ENCODE results near the gene TPPP3.

Gene TPPP3

DNA sequence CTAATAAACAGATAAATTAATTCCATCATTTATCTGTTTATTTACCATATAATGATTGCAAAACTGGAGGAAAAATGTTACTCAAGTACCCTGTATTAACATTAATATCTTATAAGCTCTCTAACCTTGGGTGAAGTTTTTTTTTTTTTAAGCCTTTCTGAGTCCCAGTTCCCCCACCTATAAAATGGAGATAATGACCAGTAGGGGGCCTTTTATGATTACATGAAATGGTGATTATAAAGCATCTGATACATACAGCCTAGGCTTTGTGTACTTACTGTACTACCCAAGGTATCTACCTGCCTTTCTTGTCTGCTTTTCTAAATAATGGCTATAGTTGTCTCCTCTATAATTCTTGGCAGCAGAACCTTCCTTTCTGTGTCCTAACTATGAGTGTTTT is 44.1 kb downstream of the TPPP3 start:
- ATAC-seq = peak; percentile 80
- TF ChIP-seq TOX (CRISPR knock-in tag; IDR thresholded peaks at IDR 0.05; ENCODE audit: borderline replicate concordance) (no peak), ZNF565 (CRISPR knock-in tag; conservative IDR thresholded peaks at IDR 0.05; ENCODE audit: low read depth) (no peak), ZFP3 (CRISPR knock-in tag; IDR thresholded peaks at IDR 0.05) (no peak), ZNF8 (CRISPR knock-in tag; IDR thresholded peaks at IDR 0.05) (no peak), BACH2 (CRISPR knock-in tag; IDR thresholded peaks at IDR 0.05; ENCODE audit: borderline replicate concordance) (no peak), TCF4 (CRISPR knock-in tag; IDR thresholded peaks at IDR 0.05; ENCODE audit: borderline replicate concordance) (no peak)

DNA sequence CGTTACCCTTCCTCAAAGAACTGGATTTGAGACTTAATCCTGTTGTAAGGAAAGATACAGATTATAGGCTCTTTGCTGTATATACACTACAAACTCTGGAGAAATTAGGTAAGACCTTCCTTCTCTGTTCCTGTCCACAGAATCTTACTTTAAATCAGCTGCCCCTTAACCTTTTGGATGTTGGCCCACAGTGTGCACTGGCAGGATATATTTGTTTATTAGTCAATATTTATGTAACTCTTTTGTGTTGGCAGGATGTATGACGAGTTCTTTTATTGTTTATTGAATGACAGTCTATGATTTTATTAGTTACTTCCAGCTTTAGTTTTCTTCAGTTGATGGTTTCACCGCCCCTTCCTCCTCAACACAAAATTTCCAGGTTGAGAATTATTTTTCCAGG is 47.0 kb downstream of the TPPP3 start:
- TF ChIP-seq ZFP30 (CRISPR knock-in tag; IDR thresholded peaks at IDR 0.05) = no peak
- TF ChIP-seq GLIS3 (CRISPR knock-in tag; IDR thresholded peaks at IDR 0.05) = no peak
- TF ChIP-seq ZNF8 (CRISPR knock-in tag; IDR thresholded peaks at IDR 0.05) = no peak
- no peak for TF ChIP-seq ESRRG (CRISPR knock-in tag; IDR thresholded peaks at IDR 0.05)
- no peak for ATAC-seq

GRCh38 chr16:67345401-67345800 is 47.9 kb downstream of the TPPP3 start:
- no peak for TF ChIP-seq OSR1 (CRISPR knock-in tag; IDR thresholded peaks at IDR 0.05)
- TF ChIP-seq TOX (CRISPR knock-in tag; IDR thresholded peaks at IDR 0.05; ENCODE audit: borderline replicate concordance) = no peak
- TF ChIP-seq, protein P1, sequence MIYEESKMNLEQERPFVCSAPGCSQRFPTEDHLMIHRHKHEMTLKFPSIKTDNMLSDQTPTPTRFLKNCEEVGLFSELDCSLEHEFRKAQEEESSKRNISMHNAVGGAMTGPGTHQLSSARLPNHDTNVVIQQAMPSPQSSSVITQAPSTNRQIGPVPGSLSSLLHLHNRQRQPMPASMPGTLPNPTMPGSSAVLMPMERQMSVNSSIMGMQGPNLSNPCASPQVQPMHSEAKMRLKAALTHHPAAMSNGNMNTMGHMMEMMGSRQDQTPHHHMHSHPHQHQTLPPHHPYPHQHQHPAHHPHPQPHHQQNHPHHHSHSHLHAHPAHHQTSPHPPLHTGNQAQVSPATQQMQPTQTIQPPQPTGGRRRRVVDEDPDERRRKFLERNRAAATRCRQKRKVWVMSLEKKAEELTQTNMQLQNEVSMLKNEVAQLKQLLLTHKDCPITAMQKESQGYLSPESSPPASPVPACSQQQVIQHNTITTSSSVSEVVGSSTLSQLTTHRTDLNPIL (CRISPR knock-in tag; IDR thresholded peaks at IDR 0.05; ENCODE audit: low read depth) = no peak
- no peak for TF ChIP-seq ESRRG (CRISPR knock-in tag; IDR thresholded peaks at IDR 0.05)
- no peak for TF ChIP-seq ISL1 (CRISPR knock-in tag; IDR thresholded peaks at IDR 0.05)
- TF ChIP-seq GLIS3 (CRISPR knock-in tag; IDR thresholded peaks at IDR 0.05) = no peak
- TF ChIP-seq TCF4 (CRISPR knock-in tag; IDR thresholded peaks at IDR 0.05; ENCODE audit: borderline replicate concordance) = no peak
- no peak for TF ChIP-seq SNAI2 (CRISPR knock-in tag; IDR thresholded peaks at IDR 0.05)
- no peak for TF ChIP-seq CSRNP3 (CRISPR knock-in tag; IDR thresholded peaks at IDR 0.05)
- TF ChIP-seq TSHZ2 (CRISPR knock-in tag; IDR thresholded peaks at IDR 0.05) = no peak
- ATAC-seq = no peak

DNA sequence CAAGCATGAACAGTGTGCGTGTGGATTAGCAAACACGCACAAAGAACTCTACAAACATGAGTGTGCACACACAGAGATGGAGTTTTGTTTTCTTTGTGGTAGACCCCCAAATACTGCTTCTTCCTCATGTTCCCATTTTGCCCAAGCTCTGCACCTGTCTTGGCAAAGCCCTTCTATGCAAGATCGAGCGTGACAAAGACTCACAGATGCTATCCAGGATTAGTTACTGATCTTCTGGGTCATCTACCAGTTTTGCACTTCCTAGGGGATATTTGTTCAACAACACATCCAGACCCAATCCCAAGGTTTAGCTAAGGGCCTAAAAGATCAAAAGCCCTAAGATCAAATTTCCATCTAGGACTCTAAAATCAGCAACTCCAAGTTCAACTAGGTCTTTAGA is 50.7 kb downstream of the TPPP3 start:
- no peak for ATAC-seq
- no peak for TF ChIP-seq ISL1 (CRISPR knock-in tag; IDR thresholded peaks at IDR 0.05)
- no peak for TF ChIP-seq ZFP3 (CRISPR knock-in tag; IDR thresholded peaks at IDR 0.05)
- no peak for TF ChIP-seq GLIS3 (CRISPR knock-in tag; IDR thresholded peaks at IDR 0.05)
- no peak for TF ChIP-seq BACH2 (CRISPR knock-in tag; IDR thresholded peaks at IDR 0.05; ENCODE audit: borderline replicate concordance)
- no peak for TF ChIP-seq SNAI2 (CRISPR knock-in tag; IDR thresholded peaks at IDR 0.05)
- TF ChIP-seq ZC3H10 (CRISPR knock-in tag; IDR thresholded peaks at IDR 0.05) = no peak

- TF ChIP-seq PPARA (CRISPR knock-in tag; IDR thresholded peaks at IDR 0.05; ENCODE audit: borderline replicate concordance) (no peak), ZC3H10 (CRISPR knock-in tag; IDR thresholded peaks at IDR 0.05) (no peak), CSDC2 (CRISPR knock-in tag; IDR thresholded peaks at IDR 0.05) (no peak), TOX (CRISPR knock-in tag; IDR thresholded peaks at IDR 0.05; ENCODE audit: borderline replicate concordance) (no peak), POU6F1 (CRISPR knock-in tag; IDR thresholded peaks at IDR 0.05; ENCODE audit: borderline replicate concordance, low read depth) (no peak), CSRNP3 (CRISPR knock-in tag; IDR thresholded peaks at IDR 0.05) (no peak), TSHZ2 (CRISPR knock-in tag; IDR thresholded peaks at IDR 0.05) (no peak), ZNF565 (CRISPR knock-in tag; conservative IDR thresholded peaks at IDR 0.05; ENCODE audit: low read depth) (no peak), ISL1 (CRISPR knock-in tag; IDR thresholded peaks at IDR 0.05) (no peak), ZFP3 (CRISPR knock-in tag; IDR thresholded peaks at IDR 0.05) (no peak), BACH2 (CRISPR knock-in tag; IDR thresholded peaks at IDR 0.05; ENCODE audit: borderline replicate concordance) (no peak), TCF4 (CRISPR knock-in tag; IDR thresholded peaks at IDR 0.05; ENCODE audit: borderline replicate concordance) (no peak), ESRRG (CRISPR knock-in tag; IDR thresholded peaks at IDR 0.05) (no peak)
- no peak for ATAC-seq
Measured at GRCh38 chr16:67341250-67341649, 52.0 kb downstream of the TPPP3 start.

All from SK-N-SH treated with all-trans-retinoic acid at 6 μM for 48 hours (cell line).